HG03064 (cell line): Measurements from ENCODE around the gene ZMAT5.

Experiments used
- ATAC-seq: cut with Tn5 transposase; IDR thresholded peaks from one replicate; pipeline ENCODE4 v1.9.1; 2021; ENCODE audit warnings: low read depth; ENCODE audit not compliant: unreplicated experiment

ZMAT5 gene

DNA sequence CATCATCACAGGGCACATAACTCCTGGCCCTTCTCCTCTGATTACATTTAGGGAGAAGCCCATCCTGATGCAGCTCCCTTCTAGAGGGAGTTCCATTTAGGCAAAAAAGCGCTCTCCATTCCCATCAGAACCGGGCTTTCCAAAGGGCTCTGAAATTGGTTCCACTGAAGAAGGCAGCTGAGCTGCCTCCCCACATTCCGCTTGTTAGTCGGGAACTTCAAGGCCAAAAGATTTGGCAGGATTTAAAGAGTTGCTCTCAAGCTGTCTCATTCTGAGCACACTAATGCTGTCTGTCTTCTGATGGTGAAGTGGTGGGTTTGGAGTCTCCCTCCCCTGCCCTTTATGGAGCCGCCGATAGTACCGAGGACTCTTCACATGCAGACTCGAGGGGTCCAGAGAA, 73.6 kb downstream of the ZMAT5 start:
- ATAC-seq: no peak

DNA sequence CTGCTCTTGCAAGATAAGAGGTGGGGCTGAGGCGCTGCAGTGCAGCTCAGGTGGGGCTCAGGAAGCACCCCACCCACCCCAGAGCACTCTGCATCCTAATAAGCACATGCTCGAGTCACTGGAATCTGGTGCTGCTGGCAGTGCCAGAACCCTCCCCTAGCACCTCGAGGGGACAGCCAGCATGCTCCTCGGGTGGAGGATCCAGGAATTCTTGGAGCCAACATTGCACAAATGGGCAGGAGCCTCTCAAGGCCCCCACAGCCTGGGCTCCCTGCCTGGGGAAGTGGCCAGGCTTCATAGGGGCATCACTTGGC, 74.5 kb downstream of the ZMAT5 start:
- no peak for ATAC-seq

DNA sequence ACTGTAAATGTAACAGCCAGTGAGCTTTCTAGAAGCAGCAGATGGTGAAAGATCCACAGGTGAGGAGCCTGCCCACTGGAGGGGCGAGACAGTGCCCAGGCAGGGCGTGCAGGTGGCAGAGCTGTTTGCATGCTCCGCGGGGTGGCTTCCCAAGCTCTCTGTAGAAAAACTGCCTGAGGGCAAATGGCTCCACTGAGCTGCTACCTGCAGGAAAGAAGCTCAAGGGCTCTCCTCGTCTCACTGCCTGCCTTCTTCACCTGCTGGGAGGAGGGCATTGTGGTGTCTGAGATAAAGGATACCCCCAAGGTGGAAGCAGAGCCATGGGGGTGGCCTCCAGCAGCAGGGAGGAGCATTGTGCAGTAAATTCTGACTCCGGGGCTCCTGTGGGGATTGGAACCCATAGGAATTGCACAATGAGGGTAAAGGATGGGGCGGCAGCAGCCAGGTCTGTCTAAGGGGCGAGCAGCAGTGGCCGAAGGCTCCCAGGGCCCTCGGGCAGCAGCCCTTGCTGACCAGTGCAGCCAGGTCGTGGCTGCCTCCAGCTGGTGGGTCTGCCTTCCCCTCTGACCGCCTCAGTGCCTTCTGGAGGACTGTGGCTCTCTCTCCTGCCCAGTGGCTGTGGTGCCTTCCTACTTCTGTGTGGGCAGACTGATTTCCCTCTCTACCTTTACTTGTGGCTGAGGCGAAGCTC, 75.0 kb downstream of the ZMAT5 start:
- ATAC-seq: no peak

DNA sequence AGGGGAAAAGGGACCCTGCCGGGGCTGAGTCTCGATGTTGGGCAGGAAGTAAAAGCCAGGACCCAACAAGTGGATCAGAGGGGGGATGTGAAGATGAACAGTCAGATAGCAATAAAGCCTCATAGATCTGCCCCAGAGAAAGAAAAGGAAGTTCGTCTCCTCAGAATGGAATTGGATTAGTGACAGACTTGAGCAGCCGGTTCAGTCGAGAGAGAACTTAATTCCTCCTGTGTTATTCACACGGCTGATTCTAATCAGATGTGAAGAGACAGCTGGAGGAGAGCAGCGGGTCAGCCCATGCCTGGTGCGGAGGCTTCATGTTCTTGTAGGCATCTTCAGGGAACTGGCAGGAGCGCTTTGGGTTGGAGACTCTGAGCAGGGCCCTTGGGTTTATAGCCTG, 76.3 kb downstream of the ZMAT5 start:
- no peak for ATAC-seq

DNA sequence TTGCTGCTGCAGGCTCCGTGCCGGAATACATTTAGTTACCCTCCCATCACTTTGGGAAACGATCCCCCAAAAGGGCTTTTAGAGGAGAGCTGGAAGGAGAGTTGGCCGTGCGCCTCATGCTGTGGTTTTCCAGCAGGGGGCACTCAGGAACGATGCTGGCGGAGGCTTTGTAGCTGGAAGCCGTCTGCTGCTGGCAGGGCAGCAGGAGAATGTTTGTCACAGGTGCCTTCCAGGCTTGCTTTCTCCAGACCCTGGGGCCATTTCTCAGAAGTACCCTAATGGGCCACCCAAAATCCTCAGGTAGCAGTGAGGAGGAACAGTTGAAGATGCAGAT, 77.0 kb downstream of the ZMAT5 start:
- ATAC-seq: no peak

DNA sequence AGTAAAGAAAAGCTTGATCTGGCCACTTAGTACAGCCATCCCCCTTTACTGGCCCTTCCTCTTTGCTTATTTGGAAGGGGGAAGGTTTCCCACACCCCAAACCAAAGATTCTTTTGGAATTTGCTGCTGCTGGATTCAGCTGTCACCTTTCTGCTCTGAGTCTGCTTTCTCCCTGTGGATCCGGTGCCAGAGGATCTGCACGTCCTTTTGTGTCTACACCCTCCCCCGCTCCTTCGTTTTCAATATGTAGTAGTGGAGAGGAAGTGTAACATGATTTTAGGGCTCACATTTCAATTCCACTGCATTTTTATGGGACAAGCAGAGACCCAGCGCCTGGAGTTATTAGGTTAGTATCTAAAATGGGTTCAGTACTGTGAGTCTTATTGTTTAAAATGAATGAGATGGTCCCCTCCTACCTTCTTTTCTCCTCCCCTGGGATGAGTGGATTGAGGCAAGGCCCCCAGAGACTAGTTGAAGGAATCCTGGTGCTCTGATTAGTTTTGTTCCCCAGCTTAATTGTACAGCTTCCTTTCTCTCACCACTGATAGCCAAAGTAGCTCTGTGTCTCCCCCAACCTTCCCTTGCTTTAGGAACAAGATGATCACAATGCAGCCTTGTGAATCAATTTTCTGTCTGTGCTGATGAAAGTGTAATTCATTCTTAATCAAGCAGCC, 77.5 kb downstream of the ZMAT5 start:
- no peak for ATAC-seq

DNA sequence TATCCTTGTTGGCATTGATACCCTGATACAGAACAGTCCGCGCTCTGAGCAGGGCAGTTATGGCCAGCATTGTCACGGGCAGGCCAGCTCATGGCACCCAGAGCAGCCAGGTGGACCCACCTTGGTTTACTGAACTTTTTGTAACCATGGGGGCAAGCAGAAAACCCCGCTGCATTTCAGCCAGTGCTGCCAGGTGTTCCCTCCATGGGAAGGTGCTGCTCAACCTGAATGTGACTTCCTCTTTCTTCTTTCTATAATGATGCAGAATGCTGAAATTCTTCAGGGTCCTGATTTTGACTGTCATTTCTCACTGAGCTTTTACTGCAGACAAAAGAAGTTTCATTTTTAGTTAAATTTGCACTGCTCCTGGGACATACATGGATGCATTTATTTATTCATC, 82.6 kb downstream of the ZMAT5 start:
- ATAC-seq: no peak

DNA sequence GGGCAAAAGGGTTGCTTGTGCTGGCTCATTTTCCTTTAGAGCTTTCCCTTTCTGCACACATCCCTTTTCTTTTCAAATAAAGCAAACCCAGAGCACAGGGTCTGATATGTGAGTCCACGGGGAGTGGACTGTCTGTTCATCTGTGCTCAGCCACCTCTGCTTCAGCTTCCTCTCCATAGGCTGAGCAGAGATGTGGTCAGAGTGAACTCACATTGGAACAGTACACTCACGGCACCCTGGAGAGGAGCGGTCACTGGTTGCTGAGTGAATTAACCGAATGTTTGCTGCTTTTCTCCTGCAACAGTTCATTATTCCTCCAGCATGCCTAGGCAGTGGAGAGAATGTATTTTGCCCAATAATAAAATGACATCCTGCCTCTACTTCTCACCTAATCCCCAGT, 83.3 kb downstream of the ZMAT5 start:
- no peak for ATAC-seq
